ENCODE measurements around the gene SDS.

- TF ChIP-seq CTCF (IDR thresholded peaks at IDR 0.05; ENCODE audit: poor library complexity) (no peak), EZH2 (IDR thresholded peaks at IDR 0.05; ENCODE audit: borderline replicate concordance) (no peak), EZH2phosphoT487 (IDR thresholded peaks at IDR 0.05; ENCODE audit: low read depth, severe bottlenecking, unreplicated experiment) (no peak)
Measured at GRCh38 chr12:113422886-113423669, 19.4 kb upstream of the SDS start.
